Heart left ventricle (tissue), 13 donors: Measurements from ENCODE around the gene NNAT.

Experiments used
- POLR2A ChIP-seq, 2 donors: fragments of 450-650 bp; IDR thresholded peaks; one replicate each; pipeline ENCODE4 v1.6.1; 2017; ENCODE audit warnings: antibody characterized with exemption in 2 of 2, mild to moderate bottlenecking in 2 of 2, moderate library complexity in 2 of 2
- TF ChIP-seq, protein P1 (sequence below), 12 donors: fragments of 200-600 bp; sonication (generic) in 4 of 12; IDR thresholded peaks; one replicate each; pipeline versions ENCODE4 v1.5.0 to v1.8.0; 2018 to 2022; ENCODE audit warnings: antibody characterized with exemption in 12 of 12, mild to moderate bottlenecking in 5 of 12
- donor health status: ischemic (EF 13 %, LVEDD 7.1; RV severe dilation, severe dysfunction).
- donor health status: DM: no; HTN: yes; CAD: no.
- donor health status: DM: no; HTN: no; CAD: no.
- donor health status: ischemic (EF 25% LVEDD 6.9; RV normal size, moderate dysfunction).
- donor health status: ischemic (EF 25% LVEDD 5.7; RV mildly dilated, moderate dysfunction).
- donor health status: ischemic (EF 35%, LVEDD 5.7; RV mildly dilated, moderate dysfunction).
- donor health status: nonischemic (EF 11% LVEDD 7.7; RV severe dilation, severe dysfunction).
- donor health status: DM: yes; HTN: yes; CAD: no.
- donor health status: PGD.
- donor health status: ischemic (EF 29% LVEDD 5.4; RV normal size, mild dysfunction).
- donor health status: nonischemic (EF 23%, LVEDD 6.1; RV moderate dilation, normal function).

DNA sequence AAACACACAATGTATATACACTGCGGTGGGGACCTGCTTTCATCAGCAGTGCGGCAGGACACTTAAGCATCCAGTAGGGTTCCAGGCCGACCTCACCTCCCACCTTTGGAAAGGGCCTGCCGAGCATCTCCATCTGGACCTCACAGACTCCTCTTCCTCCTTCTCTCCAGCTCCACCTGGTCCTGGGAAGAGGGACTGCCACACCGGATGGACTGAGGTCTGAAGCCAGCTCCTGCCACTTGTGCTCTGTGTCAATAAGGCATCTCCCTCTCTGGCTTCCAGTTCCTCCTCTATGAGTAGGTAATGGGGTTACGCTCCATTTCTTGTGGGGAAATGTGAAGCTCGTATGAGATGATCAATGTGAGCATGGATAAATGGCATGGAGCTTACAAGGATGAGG is 19.1 kb upstream of the NNAT start:
- TF ChIP-seq, protein P1, sequence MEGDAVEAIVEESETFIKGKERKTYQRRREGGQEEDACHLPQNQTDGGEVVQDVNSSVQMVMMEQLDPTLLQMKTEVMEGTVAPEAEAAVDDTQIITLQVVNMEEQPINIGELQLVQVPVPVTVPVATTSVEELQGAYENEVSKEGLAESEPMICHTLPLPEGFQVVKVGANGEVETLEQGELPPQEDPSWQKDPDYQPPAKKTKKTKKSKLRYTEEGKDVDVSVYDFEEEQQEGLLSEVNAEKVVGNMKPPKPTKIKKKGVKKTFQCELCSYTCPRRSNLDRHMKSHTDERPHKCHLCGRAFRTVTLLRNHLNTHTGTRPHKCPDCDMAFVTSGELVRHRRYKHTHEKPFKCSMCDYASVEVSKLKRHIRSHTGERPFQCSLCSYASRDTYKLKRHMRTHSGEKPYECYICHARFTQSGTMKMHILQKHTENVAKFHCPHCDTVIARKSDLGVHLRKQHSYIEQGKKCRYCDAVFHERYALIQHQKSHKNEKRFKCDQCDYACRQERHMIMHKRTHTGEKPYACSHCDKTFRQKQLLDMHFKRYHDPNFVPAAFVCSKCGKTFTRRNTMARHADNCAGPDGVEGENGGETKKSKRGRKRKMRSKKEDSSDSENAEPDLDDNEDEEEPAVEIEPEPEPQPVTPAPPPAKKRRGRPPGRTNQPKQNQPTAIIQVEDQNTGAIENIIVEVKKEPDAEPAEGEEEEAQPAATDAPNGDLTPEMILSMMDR (IDR thresholded peaks at IDR 0.05): no peak
- no peak for TF ChIP-seq POLR2A (IDR thresholded peaks at IDR 0.05)
